ENCODE data around the gene CARD9.

The CARD9 gene

DNA sequence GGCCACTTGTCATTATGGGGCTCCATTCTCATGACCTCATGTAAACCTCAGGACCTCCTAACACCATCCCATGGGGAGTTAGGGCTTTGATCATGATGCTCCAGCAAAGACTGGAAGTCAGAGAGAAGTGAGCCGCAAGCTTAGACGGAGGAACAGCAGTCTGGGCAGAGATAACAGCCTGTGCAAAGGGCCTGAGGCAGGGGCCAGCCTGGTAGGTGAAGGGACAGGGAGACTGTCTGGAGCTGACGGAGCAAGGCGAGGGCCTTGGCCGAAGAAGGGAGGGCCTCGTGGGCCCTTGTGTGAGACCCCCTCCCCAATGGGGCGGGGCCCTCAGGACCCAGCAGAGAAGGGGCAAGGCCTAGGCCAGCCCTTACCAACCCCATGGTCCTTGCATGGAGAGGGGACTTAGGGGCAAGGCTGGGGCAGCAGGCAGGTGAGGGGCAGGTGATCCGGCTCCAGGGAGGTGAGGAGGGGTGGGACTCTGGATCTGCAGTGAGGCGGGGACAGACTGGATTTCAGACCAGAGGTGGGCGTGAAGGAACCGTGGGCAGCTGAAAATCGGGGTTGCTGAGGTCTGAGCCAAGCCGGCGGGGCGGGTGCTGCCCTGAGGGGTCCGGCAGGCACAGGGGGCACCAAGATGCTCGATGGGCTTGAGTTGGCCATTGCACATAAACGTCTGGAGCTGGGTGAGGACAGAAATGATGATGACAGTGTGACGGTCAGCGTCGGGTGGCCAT lies 28.8 kb downstream of the CARD9 start:
- no peak for DNase-seq

DNA sequence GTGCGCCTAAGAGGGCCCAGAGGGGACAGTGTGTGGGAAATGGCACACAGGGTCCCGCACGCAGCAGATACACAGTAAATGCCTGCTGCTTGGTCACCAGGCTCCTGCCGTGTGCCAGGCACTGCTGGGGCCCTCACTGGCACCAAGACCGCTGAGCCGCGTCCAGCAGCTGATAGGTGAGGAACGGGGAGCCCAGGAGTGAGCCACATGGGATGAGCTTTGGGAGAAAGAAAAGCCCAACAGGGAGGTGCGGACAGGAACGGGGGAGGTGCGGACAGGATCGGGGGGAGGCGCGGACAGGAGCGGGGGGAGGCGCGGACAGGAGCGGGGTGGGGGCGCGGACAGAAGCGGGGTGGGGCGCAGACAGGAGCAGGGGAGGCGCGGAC lies 29.6 kb downstream of the CARD9 start:
- no peak for DNase-seq

DNA sequence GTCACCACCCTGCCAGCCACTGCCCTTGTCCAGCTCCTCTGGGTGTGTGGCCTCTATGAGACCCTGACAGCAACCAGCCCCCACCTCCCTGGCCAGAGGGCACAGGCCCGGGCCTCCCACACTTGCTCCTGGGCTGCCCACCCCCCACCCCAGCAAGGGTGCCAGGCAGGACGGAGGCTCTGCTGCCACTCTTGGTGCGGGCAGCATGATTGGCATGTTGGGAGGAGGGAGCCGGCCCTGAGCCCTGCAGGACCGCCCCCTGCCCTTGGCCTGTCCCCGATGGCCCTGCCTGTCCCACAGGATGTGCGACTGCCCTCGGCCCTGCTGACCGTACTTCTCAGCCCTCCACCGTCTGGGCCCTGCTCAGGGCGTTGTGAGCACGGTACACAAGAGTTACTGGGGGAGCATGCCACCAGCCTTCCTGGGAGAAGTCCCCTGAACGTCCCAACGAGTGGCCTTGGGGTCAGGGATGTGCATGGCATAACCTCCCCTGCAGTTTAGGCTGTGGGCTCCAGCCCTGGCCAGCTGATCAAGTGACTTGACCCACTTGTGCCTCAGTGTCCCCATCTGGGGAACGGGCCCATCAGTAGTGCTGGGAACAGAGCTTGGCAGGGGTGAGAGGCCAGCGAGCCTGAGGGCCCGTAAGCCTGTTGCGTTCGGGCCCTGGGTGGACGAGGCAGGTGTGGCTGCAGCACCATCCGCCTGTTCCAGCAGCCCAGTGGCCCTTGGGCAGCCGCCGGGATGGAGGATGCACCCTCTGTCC lies 30.2 kb downstream of the CARD9 start:
- DNase-seq: no peak

DNA sequence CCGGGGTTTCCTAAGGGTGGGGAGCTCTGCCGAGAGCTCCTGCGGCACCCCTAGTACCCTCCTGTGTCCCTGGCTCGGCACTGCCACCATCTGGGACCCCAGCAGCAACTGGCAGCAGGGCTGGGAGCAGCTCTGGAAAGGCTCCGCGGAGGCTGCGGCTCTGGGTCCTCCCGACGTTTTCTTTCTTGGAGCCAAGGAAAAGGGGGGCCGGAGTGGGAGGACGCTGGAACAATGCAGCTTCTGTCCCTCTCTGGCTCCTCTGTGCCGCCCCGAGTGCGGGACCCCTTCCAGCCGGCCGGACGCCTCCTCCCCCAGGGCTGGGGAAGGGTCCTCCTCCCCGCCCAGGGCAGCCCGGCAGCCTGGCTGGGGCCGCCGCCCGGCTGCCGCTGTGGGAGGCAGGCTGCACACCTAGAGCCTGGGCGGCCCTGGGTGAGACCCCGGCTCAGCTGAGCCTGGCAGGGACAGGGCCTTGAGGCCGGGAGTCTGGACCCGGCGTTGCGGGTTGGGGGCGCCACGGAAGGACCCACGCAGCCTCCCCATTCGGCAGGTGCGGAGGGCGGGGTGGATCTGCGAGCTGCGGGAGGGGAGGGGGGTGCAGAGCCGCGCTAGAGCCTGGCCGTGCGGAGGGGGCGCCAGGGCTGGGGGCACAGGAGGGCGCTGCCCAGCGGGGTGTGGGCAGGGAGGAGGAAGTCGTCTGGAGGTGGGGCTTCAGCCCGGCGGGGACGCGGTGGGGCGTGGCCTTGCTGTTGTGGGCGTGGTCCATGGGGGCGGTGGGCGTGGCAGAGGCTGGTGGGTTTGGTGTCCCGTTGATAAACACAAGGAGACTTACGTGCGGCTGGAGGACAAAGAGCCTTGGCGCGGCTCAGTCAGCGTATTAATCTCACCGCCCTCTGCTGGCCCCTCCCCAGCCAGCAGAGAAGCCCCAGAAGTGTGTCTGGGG lies 31.0 kb downstream of the CARD9 start:
- no peak for DNase-seq

DNA sequence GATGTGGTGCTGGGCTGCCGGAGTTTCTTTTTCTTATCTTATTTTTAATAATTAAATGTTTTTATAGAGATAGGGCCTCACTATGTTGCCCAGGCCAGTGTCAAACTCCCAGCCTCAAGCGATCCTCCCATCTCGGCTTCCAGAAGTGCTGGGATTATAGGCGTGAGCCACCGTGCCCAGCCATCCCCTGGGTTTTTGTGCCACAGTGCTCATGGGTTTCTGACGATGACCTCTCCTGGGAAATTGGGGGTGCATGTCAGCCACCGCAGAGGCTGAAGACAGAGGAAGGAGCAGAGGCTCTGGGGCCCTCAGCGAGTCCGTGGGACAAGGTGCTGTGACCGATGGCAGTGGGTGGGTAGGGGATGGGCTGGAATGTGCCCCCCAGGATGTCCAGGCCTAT lies 31.7 kb downstream of the CARD9 start:
- DNase-seq: no peak

DNA sequence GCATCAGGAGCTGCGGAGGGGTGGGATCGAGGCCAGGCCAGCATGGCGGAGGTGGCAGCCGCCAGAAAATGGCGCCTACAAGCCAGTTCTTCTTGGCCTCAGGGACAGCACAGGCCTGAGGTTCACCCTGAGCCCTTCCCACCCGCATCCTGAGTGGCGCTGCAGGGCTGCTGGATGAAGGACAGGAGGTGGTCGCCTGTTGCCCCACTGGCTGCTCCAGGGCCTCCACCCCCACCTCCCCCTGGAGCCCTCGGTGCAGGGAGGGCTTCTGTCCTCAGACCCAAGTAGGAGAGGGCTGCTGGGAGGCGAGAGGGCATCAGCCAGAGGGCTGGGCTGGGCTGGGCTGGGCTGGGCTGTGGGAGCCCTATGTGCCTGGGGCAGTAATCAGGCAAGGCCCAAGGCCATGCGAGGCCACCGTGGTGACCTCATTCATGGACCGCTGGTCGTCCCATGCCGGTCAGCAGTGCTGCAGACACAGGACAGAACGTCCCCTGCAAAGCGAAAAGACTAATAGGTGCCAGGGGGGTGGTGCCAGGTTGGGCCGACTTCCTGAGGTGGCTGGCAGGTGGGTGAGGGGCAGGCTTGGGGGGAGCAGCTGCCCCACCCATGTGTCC lies 32.3 kb downstream of the CARD9 start:
- DNase-seq: no peak

DNA sequence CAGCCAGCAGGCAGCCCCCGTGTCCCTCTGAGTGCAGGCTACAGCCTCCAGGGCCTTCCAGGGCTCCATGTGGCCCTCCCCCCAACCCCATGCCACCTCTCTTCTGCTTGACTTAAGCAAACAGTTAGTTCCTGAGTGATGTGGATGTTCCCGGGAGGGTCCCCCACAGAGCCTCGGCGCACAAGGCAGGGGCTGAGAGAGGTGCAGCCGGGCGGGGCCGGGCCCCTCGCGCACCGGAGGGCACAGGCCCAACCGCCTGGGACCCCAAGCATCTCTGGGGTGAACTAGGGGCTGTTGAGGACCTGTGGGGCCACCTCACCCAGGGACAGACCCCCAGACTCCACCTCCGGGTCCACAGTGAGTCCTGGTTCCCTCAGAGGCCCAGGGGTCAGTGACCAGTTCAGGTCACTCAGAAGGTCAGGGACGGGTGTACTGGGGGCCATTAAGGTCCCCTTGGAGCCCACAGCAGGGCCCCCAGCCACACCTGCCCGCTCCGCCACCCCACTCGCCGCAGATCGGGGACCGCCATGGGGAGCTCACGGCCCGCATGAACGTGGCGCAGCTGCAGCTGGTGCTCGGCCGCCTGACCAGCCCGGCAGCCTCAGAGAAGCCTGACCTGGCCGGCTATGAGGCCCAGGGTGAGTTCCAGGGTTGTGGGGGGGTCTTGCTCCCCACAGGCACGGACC lies 33.0 kb downstream of the CARD9 start:
- no peak for DNase-seq

DNA sequence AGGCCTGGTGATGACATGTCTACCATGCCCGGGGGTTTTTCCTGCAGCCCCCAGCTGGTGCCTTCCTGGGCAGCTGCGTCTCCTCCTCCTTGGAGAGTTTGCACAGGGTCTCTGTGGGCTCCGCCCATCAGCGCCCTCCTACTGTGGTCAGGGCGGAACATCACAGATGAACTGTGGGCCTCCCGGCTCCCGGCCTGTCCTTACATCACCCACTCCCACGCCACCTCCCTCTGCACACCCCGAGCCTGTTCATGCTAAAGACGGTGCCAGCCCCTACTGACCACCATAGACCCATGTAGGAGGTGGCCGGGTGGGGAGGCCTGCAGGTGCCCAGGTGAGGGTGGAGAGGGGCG lies 33.5 kb downstream of the CARD9 start:
- no peak for DNase-seq

DNA sequence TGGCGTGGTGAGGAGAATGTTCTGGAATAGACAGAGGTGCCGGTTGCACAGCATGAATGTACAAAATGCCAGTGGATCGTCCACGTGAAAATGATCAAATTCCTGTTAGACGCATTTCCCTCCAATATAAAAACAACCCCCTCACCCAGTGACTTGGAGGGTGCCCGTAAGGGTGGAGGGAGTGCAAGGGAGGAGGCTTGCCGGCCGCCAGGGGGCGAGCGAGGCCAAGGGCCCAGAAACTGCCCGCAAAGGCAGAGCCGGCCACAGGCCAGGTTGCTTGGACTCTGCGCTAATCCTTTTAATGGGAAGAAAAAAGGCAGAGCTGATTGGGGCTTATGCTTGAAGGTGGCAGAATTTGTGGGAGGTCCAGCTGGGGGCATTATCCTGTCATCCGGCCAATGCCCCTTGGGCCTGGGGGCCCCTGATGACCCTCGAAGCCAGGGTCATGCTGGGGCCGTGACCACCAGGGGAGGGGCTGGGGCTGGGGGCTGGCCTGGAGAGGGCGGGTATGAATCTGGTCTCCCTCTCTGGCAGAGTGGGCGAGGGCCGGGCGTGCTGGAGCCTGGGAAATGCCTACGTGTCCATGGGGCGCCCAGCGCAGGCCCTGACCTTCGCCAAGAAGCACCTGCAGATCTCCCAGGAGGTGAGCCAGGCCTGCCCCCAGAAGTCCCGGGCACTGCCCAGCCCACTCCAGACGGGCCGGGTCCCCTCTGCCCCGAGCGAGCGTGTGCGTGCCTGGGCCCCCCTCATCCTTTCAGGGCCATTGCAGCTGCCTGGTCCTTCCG lies 34.1 kb downstream of the CARD9 start:
- no peak for DNase-seq

DNA sequence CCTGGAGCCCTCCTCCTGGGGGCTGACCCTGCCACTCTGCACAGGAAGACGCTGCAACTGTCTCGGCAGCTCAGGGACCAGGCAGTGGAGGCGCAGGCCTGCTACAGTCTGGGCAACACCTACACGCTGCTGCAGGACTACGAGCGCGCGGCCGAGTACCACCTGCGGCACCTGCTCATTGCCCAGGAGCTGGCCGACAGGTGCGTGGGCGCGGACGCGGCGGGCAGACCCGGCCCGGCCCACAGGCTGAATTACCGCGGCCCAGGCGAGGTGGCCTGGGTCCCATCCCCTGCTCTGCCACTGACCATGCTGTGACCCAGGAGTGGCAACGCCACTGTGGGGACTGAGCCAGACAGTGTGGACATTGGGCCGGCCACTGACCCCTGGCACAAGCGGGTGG lies 35.0 kb downstream of the CARD9 start:
- no peak for DNase-seq

DNA sequence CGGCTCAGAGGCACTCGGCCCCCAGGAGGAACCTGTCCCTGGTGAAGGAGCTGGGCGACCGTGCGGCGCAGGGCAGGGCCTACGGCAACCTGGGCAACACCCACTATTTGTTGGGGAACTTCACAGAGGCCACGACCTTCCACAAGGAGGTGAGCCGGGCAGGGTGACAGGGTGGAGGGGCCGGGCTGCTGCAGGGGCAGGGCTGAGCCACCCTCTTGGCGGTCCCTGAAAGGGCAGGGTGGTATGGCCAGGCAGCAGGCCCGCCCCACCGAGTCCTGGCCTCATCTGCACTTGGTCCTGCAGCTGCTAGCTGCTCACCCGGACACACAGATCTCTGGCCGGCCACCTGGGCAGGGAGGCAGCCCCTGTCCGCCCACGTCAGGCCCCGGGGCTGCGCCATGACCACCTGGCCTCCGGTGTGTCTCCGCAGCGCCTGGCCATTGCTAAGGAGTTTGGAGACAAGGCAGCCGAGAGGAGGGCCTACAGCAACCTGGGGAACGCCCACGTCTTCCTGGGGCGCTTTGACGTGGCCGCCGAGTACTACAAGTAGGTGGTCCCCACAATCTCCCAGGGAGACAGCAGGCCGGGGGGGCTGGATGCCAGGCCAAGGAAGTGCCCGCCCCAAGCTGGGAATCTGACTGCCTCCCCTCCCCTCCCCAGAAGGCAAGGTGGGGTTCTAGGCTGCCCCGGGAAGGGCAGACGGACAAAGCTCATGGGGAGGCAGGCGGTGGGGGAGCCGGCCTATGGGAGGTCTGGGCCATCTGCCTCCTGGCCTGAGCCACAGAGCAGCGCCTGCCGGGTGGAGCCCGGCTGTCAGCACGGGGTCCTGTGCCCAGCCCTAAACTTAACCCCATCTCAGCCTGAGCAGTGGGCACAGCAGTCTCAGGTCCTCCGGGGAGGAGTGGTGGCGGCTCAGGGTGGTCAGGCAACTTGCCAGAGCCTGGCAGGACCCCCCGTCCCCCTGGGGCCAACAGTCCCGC lies 35.8 kb downstream of the CARD9 start:
- DNase-seq: no peak

DNA sequence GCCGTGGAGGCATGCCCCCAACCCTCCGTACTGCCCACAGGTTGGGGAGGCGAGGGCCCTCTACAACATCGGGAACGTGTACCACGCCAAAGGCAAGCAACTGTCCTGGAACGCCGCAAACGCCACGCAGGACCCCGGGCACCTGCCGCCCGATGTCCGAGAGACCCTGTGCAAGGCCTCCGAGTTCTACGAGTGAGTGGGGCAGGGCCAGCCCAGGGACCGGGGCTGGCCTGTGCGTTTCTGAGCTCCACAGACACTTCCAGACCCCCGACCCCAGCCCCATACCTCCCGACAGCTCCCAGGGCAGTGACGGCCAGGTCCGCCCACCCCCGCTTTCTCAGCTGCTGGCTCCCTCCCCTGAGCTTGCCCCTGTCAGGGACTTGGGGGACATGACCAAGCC lies 36.6 kb downstream of the CARD9 start:
- no peak for DNase-seq

DNA sequence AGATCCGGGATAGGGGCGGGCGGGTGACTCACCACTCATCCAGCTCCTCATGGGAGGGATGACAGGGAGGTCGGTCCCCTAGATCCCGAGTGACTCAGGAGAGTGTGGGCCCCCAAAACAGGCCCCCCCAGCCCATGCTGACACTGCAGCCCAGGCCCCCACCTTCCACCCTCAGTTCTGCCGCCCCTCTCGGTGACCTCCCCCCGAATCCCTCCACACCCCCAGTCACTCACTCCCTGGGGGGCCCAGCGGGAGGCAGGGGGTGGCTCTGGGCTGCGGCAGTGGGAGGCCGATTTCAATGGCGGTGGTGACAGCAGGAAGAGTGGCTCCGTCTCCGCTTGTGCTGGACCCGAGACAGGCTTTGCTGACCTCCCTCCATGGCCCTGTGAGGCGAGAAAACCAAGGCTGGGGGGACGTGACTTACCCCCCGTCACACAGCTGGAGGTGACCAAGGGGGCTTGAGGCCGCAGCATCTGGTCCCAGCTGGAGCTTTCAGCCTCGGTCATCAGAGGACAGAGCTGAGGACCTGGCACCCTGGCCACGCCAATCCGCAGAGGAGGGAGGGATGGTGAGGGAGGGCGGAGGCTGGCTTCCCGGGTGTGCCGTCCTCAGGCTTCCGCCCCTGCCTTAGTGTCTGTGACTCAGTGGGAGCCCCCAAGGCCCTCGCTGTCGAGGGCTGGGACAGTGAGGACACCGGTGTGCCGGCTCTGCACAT lies 37.2 kb downstream of the CARD9 start:
- no peak for DNase-seq

DNA sequence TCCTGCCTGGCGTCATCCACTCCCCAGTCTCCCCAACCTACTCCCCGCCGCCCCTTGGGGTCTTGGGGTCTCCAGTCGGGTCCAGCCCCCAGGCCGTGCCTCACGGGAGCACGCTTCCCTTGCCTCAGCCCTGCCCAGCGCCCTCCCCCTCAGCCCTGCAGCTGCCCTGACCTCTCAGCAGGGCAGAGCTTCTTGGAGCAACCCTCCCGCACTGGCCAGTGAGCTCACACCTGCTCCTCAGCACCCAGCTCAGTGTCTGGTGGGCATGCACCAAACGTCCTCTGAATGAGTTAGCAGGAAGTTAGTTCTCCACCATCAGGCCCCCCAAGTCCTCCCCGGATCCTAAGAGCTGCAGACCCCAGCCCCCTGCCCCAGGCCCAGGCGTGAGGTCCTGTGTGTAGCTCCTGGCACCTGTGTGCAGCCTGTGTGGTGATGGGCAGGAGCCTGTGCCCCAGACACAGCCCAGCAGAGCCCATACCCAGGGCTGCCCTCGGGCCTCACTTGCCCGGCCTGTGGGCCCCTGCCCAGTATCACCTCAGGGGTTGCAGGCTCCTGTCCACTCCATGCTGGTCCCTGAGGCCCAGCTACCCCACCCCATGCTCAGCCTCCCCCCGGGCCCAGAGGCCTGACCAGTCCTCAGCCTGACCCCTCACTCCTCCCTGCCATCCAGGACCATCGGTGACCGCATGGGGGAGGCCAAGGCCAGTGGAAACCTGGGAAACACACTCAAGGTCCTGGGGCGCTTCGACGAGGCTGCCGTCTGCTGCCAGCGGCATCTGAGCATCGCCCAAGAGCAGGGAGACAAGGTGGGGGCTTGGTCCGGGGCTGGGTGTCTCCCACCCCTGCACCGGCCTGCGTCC lies 37.9 kb downstream of the CARD9 start:
- no peak for DNase-seq

DNA sequence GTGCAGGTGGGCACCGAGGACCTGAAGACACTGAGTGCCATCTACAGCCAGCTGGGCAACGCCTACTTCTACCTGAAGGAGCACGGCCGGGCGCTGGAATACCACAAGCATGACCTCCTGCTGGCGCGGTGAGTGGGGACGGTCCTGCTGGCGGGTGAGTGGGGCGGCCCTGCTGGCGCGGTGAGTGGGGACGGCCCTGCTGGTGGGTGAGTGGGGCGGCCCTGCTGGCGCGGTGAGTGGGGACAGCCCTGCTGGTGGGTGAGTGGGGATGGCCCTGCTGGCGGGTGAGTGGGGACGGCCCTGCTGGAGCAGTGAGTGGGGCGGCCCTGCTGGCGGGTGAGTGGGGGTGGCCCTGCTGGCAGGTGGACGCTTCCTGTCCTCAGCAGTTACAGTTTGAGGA lies 38.9 kb downstream of the CARD9 start:
- no peak for DNase-seq

DNA sequence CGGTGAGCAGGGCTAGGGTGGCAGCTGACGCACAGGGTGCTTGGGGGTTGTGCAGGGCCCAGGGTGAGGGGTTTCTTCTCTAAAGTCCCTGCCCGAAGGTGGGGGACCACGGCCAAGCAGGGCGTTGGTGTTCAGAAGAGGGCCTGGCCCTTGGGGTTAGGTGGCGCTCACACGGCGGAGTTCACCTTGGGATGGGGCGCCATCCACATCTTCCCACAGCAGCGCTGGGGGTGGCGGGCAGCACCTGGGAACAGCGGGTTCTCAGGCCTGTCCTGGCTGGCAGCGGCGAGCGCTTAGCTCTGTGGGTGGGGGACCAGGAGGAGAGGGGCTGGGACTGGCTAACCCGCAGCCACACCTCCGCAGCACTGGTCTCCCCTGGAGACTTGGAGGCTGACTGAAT lies 40.0 kb downstream of the CARD9 start:
- DNase-seq: no peak

DNA sequence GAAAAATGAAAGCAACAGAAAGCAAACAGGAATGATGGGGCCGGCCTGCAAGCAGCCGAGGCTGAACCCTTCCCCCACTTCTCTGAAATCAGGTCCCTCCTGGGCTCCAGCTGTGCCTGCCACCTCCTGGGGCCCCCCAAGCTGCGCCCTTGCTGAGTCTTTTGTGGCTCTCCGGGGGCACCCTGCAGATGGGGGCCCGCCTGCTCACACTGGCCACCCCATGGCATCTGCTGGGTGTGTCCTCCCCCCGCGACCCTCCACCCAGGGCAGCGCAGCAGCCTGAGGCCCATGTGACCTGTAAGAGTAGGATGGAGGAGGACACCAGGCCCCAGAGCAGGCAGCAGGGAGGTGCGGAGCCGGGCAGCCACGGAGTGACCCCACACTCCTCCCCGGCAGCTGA lies 40.4 kb downstream of the CARD9 start:
- no peak for DNase-seq

DNA sequence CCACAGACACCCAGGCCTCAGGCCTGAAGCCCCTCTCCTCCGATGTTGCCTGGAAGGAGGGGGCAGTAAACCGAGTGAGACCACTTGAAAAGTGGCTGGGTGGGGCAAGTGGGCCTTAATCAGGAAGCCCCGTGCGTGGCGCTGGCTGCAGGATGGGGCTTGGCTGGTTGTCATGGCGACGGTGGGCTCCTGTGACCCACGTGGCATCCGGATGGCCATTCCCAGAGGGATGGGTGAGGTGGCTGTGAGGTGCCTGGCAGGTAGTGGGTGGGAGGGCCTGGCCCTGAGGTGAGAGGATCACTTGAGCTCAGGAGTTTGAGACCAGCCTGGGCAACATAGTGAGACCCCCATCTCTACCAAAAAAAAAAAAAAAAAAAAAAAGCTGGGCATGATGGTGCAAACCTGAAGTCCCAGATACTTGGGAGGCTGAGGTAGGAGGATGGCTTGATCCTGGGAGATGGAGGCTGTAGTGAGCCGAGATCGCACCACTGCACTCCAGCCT lies 40.9 kb downstream of the CARD9 start:
- no peak for DNase-seq
